WTC11 (cell line): ENCODE measurements around the gene FZD10.

Experiments
- ATF2 ChIP-seq: sonication (generic); formaldehyde crosslinking; IDR thresholded peaks from 2 replicates; pipeline ENCODE4 v1.8.1; 2022; ENCODE audit warnings: low read depth, missing genetic modification reagents, borderline replicate concordance
- CTCF ChIP-seq: fragments of 200-600 bp; IDR thresholded peaks from 2 replicates; pipeline ENCODE4 v1.8.0; 2022; ENCODE audit warnings: antibody characterized with exemption
- EMX1 ChIP-seq: fragments of 250-450 bp; sonication (Bioruptor Pico); IDR thresholded peaks from 2 replicates; pipeline ENCODE4 v1.8.0; 2021; ENCODE audit warnings: mild to moderate bottlenecking
- ESRRA ChIP-seq: sonication (generic); formaldehyde crosslinking; IDR thresholded peaks from 2 replicates; pipeline ENCODE4 v1.8.1; 2022; ENCODE audit warnings: mild to moderate bottlenecking, missing genetic modification reagents, borderline replicate concordance
- FOXJ3 ChIP-seq: sonication (generic); formaldehyde crosslinking; IDR thresholded peaks from 2 replicates; pipeline ENCODE4 v1.9.0; 2021; ENCODE audit warnings: missing genetic modification reagents, mild to moderate bottlenecking, borderline replicate concordance
- GABPB1 ChIP-seq: sonication (generic); formaldehyde crosslinking; IDR thresholded peaks from 2 replicates; pipeline ENCODE4 v1.8.1; 2023; ENCODE audit warnings: mild to moderate bottlenecking, missing genetic modification reagents
- JAZF1 ChIP-seq: fragments of 250-450 bp; sonication (Bioruptor Pico); IDR thresholded peaks from 2 replicates; pipeline ENCODE4 v1.9.0; 2021; ENCODE audit warnings: moderate library complexity, mild to moderate bottlenecking, inconsistent platforms
- JUN ChIP-seq: sonication (generic); formaldehyde crosslinking; IDR thresholded peaks from 2 replicates; pipeline ENCODE4 v1.8.0; 2023; ENCODE audit warnings: mild to moderate bottlenecking, missing genetic modification reagents
- NFYB ChIP-seq: sonication (generic); formaldehyde crosslinking; conservative IDR thresholded peaks from 2 replicates; pipeline ENCODE4 v1.8.0; 2022; ENCODE audit warnings: low read depth, missing genetic modification reagents
- SP1 ChIP-seq: sonication (generic); formaldehyde crosslinking; conservative IDR thresholded peaks from 2 replicates; pipeline ENCODE4 v1.8.1; 2022; ENCODE audit warnings: missing genetic modification reagents
- ZBTB21 ChIP-seq: sonication (generic); formaldehyde crosslinking; IDR thresholded peaks from 2 replicates; pipeline ENCODE4 v1.8.1; 2023; ENCODE audit warnings: mild to moderate bottlenecking, missing genetic modification reagents, borderline replicate concordance
- ZNF138 ChIP-seq: sonication (generic); formaldehyde crosslinking; conservative IDR thresholded peaks from 2 replicates; pipeline ENCODE4 v1.8.1; 2022; ENCODE audit warnings: mild to moderate bottlenecking, moderate library complexity, missing genetic modification reagents
- TF ChIP-seq, protein P1 (sequence below): sonication (generic); formaldehyde crosslinking; IDR thresholded peaks from 2 replicates; pipeline ENCODE4 v1.8.0; 2022; ENCODE audit warnings: mild to moderate bottlenecking, missing genetic modification reagents
- TF ChIP-seq, protein P2 (sequence below): sonication (generic); formaldehyde crosslinking; IDR thresholded peaks from 2 replicates; pipeline ENCODE4 v1.8.1; 2023; ENCODE audit warnings: mild to moderate bottlenecking, missing genetic modification reagents, moderate library complexity

DNA sequence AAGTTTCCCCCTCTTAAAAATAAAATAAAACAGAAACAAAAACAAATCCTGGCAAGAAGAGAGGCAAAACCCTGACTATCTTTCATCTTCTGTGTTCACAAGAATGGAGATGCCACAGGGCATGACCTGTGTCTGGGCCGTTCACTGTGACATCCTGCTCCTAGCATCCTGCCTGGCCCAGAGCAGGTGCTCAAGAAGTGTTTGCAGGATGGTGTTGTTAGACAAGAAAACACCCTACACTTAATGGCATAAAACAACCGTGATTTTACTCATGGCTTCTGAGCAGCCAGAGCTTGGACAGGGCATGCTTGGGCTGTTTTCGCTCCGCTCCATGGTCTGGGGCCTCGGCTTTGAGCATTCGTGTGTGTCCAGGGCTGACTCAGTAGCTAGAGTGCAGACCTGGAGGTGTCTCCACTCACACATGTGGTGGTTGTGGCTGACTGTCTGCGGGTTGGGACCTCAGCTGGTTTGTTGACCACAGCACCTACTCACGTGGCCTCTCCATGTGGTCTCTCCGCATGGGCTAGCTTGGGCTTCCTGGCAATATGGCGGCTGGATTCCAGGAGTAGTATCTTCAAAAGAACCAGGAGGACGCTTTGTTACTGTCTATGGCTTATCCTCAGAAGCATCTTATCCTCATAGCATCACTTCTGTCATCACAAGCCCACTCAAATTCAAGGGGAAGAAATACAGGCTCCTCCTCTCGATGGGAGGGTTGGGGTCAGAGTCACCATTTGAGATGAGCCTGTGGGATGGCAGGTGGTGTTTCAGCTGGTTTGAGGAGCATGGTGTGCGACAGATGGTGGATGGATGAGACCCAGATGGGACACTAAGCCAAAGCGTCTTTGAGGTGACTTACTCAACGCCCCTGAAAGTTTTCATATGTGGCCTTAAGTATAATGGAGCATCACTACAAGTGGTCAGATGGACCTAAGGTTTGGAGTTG, 33.2 kb upstream of the FZD10 start:
- no peak for TF ChIP-seq CTCF
- TF ChIP-seq, protein P1, sequence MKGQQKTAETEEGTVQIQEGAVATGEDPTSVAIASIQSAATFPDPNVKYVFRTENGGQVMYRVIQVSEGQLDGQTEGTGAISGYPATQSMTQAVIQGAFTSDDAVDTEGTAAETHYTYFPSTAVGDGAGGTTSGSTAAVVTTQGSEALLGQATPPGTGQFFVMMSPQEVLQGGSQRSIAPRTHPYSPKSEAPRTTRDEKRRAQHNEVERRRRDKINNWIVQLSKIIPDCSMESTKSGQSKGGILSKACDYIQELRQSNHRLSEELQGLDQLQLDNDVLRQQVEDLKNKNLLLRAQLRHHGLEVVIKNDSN (CRISPR knock-in tag) = no peak
- no peak for TF ChIP-seq ZNF138
- no peak for TF ChIP-seq ZBTB21 (CRISPR knock-in tag)
- no peak for TF ChIP-seq SP1
- no peak for TF ChIP-seq NFYB (CRISPR knock-in tag)
- TF ChIP-seq ATF2 (CRISPR knock-in tag) = no peak
- TF ChIP-seq EMX1 (CRISPR knock-in tag) = no peak
- no peak for TF ChIP-seq FOXJ3 (CRISPR knock-in tag)
- TF ChIP-seq GABPB1 (CRISPR knock-in tag) = no peak
- no peak for TF ChIP-seq JUN (CRISPR knock-in tag)
- TF ChIP-seq, protein P2, sequence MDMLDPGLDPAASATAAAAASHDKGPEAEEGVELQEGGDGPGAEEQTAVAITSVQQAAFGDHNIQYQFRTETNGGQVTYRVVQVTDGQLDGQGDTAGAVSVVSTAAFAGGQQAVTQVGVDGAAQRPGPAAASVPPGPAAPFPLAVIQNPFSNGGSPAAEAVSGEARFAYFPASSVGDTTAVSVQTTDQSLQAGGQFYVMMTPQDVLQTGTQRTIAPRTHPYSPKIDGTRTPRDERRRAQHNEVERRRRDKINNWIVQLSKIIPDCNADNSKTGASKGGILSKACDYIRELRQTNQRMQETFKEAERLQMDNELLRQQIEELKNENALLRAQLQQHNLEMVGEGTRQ (CRISPR knock-in tag) = no peak
- no peak for TF ChIP-seq ESRRA (CRISPR knock-in tag)
- no peak for TF ChIP-seq JAZF1 (CRISPR knock-in tag)
